OCI-LY7 (cell line): Measurements from ENCODE around the gene ABI3BP.

ENCODE experiments used
- CTCF ChIP-seq: fragments of 200-600 bp; sonication (generic); conservative IDR thresholded peaks from 2 replicates; pipeline ENCODE4 v1.5.1; 2014; ENCODE audit warnings: mild to moderate bottlenecking, antibody characterized with exemption, low read length, moderate library complexity, mixed read lengths
- EZH2phosphoT487 ChIP-seq: fragments of 200-600 bp; sonication (generic); IDR thresholded peaks from 2 replicates; pipeline ENCODE4 v1.6.1; 2018; ENCODE audit warnings: low read depth, borderline replicate concordance, mild to moderate bottlenecking, mixed run types, antibody characterized with exemption, low read length, moderate library complexity, mixed read lengths

DNA sequence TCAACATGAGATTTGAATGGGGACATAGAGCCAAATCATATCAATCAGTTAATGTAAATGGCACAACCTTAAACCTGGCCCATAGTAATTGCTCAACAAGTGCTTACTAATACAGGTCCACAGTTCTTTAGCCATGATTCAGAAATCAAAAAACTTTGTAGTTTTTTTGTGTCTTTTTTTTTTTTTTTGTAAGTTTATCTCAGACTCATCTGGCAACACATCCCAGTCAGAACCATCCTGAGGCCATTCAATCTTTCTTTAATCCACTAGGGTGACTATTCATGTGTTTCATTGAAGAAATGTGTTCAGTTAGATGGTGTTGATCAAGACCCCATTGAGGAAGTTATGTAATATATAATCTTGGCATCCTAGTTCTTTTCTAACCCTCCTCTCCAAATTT is 65.4 kb downstream of the ABI3BP start:
- TF ChIP-seq CTCF (no peak), EZH2phosphoT487 (no peak)
